Esophagus squamous epithelium (tissue), 5 donors: ENCODE measurements around the gene ZC3H7B. TPM values are rescaled to one million over a fixed set of nuclear protein-coding genes. Genes with fewer than 3 reads are reported as not detected.

ENCODE experiments used
- DNase-seq: peaks from one replicate; lab custom pipeline; 2025; lab: John Stamatoyannopoulos, UW
- H3K27ac ChIP-seq, 4 donors: fragments of 200-600 bp; sonication (generic); one replicate each; pipeline ENCODE4 v1.5.1; 2016 to 2019; ENCODE audit warnings: mild to moderate bottlenecking in 1 of 4
- H3K27me3 ChIP-seq, 4 donors: fragments of 200-600 bp; sonication (generic); 1 replicate in 3 of 4; 2 replicates in 1 of 4; pipeline versions ENCODE4 v1.5.1 to v1.6.0; 2017 to 2021; ENCODE audit warnings: antibody characterized with exemption in 1 of 4
- H3K36me3 ChIP-seq, 3 donors: fragments of 200-600 bp; sonication (generic); one replicate each; pipeline ENCODE4 v1.5.1; 2016 to 2019
- H3K4me1 ChIP-seq, 3 donors: fragments of 200-600 bp; sonication (generic); one replicate each; pipeline ENCODE4 v1.5.1; 2017 to 2019
- H3K4me3 ChIP-seq, 4 donors: fragments of 200-600 bp; sonication (generic); 1 replicate in 3 of 4; 2 replicates in 1 of 4; pipeline ENCODE4 v1.5.1; 2016 to 2019; ENCODE audit warnings: mild to moderate bottlenecking in 2 of 4, moderate library complexity in 1 of 4
- H3K9me3 ChIP-seq, 3 donors: fragments of 200-600 bp; sonication (generic); one replicate each; pipeline ENCODE4 v1.5.1; 2016 to 2019
- CTCF ChIP-seq, 6 experiments: fragments of 450-650 bp in 4 of 6; fragments of 200-600 bp in 2 of 6; sonication (generic) in 2 of 6; IDR thresholded peaks; one replicate each; pipeline ENCODE4 v1.5.1; 2016 to 2019; ENCODE audit warnings: antibody characterized with exemption in 6 of 6, mild to moderate bottlenecking in 4 of 6, moderate library complexity in 4 of 6
- POLR2A ChIP-seq, 4 donors: fragments of 450-650 bp; IDR thresholded peaks; one replicate each; pipeline ENCODE4 v1.6.1; 2017; ENCODE audit warnings: antibody characterized with exemption in 4 of 4, mild to moderate bottlenecking in 4 of 4, moderate library complexity in 3 of 4
- WGBS, 2 donors: methylation state at CpG; one replicate each; pipeline ENCODE4 v1.1.5; 2018; 5-methylcytosine and 5-hydroxymethylcytosine counted together
- intact Hi-C: fragments of 100-400 bp; cut with DNase I; formaldehyde crosslinking; loops from one replicate; pipeline ENCODE4 v1.15.0; 2022
- total RNA-seq, 4 donors: library from RNA; depleted of rRNA; stranded (reverse); fragments of >200 nt; gene quantifications; one replicate each; pipeline ENCODE4 v1.1.0, GENCODE V29; 2016
- donor health status: DM: yes; HTN: yes; CAD: no.

ZC3H7B gene
- total RNA-seq, 4 donors from 2014 or later = 18.7 to 36.8 (median 20.9) TPM

GRCh38 chr22:41348964-41349484 lies 47.7 kb downstream of the ZC3H7B start:
- TF ChIP-seq POLR2A (IDR thresholded peaks at IDR 0.05) (no peak), CTCF (IDR thresholded peaks at IDR 0.05) (no peak)
- 96 to 99% methylated on average over 5 to 10 of the region's 22 CpGs for WGBS, 2 donors
- no peaks in the 10 kb centered on the region for H3K9me3 ChIP-seq
- no peaks in the 10 kb centered on the region for H3K27me3 ChIP-seq
- intact Hi-C loops = no loop called here
- no peak overlapping the region for H3K4me3 ChIP-seq
- H3K27ac ChIP-seq = no peak overlapping the region
- H3K4me1 ChIP-seq = peaks cover 0 to 10% (median 0%) of the 10 kb centered on the region in 3 donors
- H3K36me3 ChIP-seq = peaks cover 24 to 100% (median 39%) of the 10 kb centered on the region in 3 donors
- no peak for DNase-seq

GRCh38 chr22:41350087-41350486 lies 48.8 kb downstream of the ZC3H7B start:
- no peak overlapping the region for H3K4me3 ChIP-seq
- 87 to 94% methylated on average over 4 of the region's 4 CpGs for WGBS, 2 donors
- intact Hi-C loops = no loop called here
- peaks cover 24 to 100% (median 35%) of the 10 kb centered on the region in 3 donors for H3K36me3 ChIP-seq
- H3K27ac ChIP-seq = peak overlapping the region in 1 of 4 donors; percentile 5
- H3K27me3 ChIP-seq = no peaks in the 10 kb centered on the region
- no peaks in the 10 kb centered on the region for H3K9me3 ChIP-seq
- TF ChIP-seq POLR2A (IDR thresholded peaks at IDR 0.05) = no peak
- TF ChIP-seq CTCF (IDR thresholded peaks at IDR 0.05) = no peak
- peaks cover 0 to 10% (median 0%) of the 10 kb centered on the region in 3 donors for H3K4me1 ChIP-seq
- DNase-seq = no peak

- 85 to 92% methylated on average over 4 of the region's 5 CpGs for WGBS, 2 donors
- no peak overlapping the region for H3K4me3 ChIP-seq
- DNase-seq = no peak
- no peaks in the 10 kb centered on the region for H3K9me3 ChIP-seq
- H3K4me1 ChIP-seq = peaks cover 0 to 10% (median 0%) of the 10 kb centered on the region in 3 donors
- TF ChIP-seq CTCF (IDR thresholded peaks at IDR 0.05) = no peak
- no peak for TF ChIP-seq POLR2A (IDR thresholded peaks at IDR 0.05)
- H3K27me3 ChIP-seq = no peaks in the 10 kb centered on the region
- intact Hi-C loops = no loop called here
- H3K36me3 ChIP-seq = peaks cover 23 to 100% (median 37%) of the 10 kb centered on the region in 3 donors
- peak overlapping the region in 1 of 4 donors; percentile 5 for H3K27ac ChIP-seq
Measured at GRCh38 chr22:41351011-41351410, 49.7 kb downstream of the ZC3H7B start.

- WGBS, 2 donors = 56 to 63% methylated on average over 6 of the region's 6 CpGs
- intact Hi-C loops = no loop called here
- no peak for DNase-seq
- Histone ChIP-seq H3K9me3 (no peaks in the 10 kb centered on the region), H3K4me1 (peaks cover 0 to 8% (median 0%) of the 10 kb centered on the region in 3 donors), H3K36me3 (peaks cover 27 to 100% (median 35%) of the 10 kb centered on the region in 3 donors), H3K27me3 (no peaks in the 10 kb centered on the region), H3K4me3 (no peak overlapping the region), H3K27ac (no peak overlapping the region)
- no peak for TF ChIP-seq POLR2A (IDR thresholded peaks at IDR 0.05)
Measured at GRCh38 chr22:41352058-41352457, 50.7 kb downstream of the ZC3H7B start.

- 85 to 89% methylated on average over 8 to 9 of the region's 10 CpGs for WGBS, 2 donors
- Histone ChIP-seq H3K27me3 (no peaks in the 10 kb centered on the region), H3K4me3 (no peak overlapping the region), H3K9me3 (no peaks in the 10 kb centered on the region), H3K4me1 (no peaks in the 10 kb centered on the region), H3K36me3 (peaks cover 26 to 100% (median 29%) of the 10 kb centered on the region in 3 donors), H3K27ac (no peak overlapping the region)
- no peak for DNase-seq
- TF ChIP-seq CTCF (IDR thresholded peaks at IDR 0.05) = no peak
- no peak for TF ChIP-seq POLR2A (IDR thresholded peaks at IDR 0.05)
- intact Hi-C loops = no loop called here
Measured at GRCh38 chr22:41353862-41354575, 52.7 kb downstream of the ZC3H7B start.
